DND-41 (cell line): ENCODE results near the gene KRT81.

ENCODE experiments used
- ATAC-seq: fragments of 200-7000 bp; cut with Tn5 transposase; 3 replicates; pipeline ENCODE4 v1.9.1; 2021; ENCODE audit warnings: low read depth; ENCODE audit not compliant: insufficient read depth
- DNase-seq: peaks from one replicate; pipeline ENCODE4 v3.0.0-alpha.2; 2020
- H2AFZ ChIP-seq: 2 replicates; pipeline ENCODE4 v1.6.0; 2012; ENCODE audit warnings: low read depth, low read length
- H3K27ac ChIP-seq: 2 replicates; pipeline ENCODE4 v1.5.1; 2012; ENCODE audit warnings: low read length, inconsistent platforms
- H3K27me3 ChIP-seq: fragments of 200-600 bp; sonication (generic); 2 replicates; pipeline ENCODE4 v1.6.0; 2012; ENCODE audit warnings: low read length, mild to moderate bottlenecking, inconsistent platforms; ENCODE audit not compliant: insufficient read depth, poor library complexity
- H3K36me3 ChIP-seq: 2 replicates; pipeline ENCODE4 v1.5.1; 2012; ENCODE audit warnings: low read length, inconsistent platforms; ENCODE audit not compliant: insufficient read depth
- H3K4me1 ChIP-seq: 2 replicates; pipeline ENCODE4 v1.5.1; 2012; ENCODE audit warnings: mild to moderate bottlenecking, low read length; ENCODE audit not compliant: insufficient read depth
- H3K4me2 ChIP-seq: 2 replicates; pipeline ENCODE4 v1.6.0; 2012; ENCODE audit warnings: mild to moderate bottlenecking, moderate library complexity, low read length, inconsistent platforms; ENCODE audit not compliant: insufficient read depth
- H3K4me3 ChIP-seq, 2 experiments: fragments of 200-600 bp in 1 of 2; shearing (Covaris generic) in 1 of 2; 2 replicates each; pipeline ENCODE4 v1.5.1; 2012 to 2016; ENCODE audit warnings: inconsistent platforms in 2 of 2, low read length in 2 of 2, mild to moderate bottlenecking in 2 of 2, low read depth in 1 of 2, moderate library complexity in 1 of 2
- H3K79me2 ChIP-seq: 2 replicates; pipeline ENCODE4 v1.6.0; 2012; ENCODE audit warnings: low read length, inconsistent platforms; ENCODE audit not compliant: insufficient read depth
- H3K9ac ChIP-seq: 2 replicates; pipeline ENCODE4 v1.6.0; 2012; ENCODE audit warnings: low read depth, mild to moderate bottlenecking, inconsistent platforms, low read length, moderate library complexity
- H3K9me3 ChIP-seq: 2 replicates; pipeline ENCODE4 v1.5.1; 2012; ENCODE audit warnings: low read length, moderate library complexity, mild to moderate bottlenecking, inconsistent platforms; ENCODE audit not compliant: insufficient read depth, severe bottlenecking
- H4K20me1 ChIP-seq: 2 replicates; pipeline ENCODE4 v1.6.0; 2012; ENCODE audit warnings: low read length; ENCODE audit not compliant: insufficient read depth
- EZH2 ChIP-seq: IDR thresholded peaks from 3 replicates; pipeline ENCODE4 v1.6.1; 2012; ENCODE audit warnings: borderline replicate concordance, low read depth, mild to moderate bottlenecking, moderate library complexity, low read length, inconsistent platforms; ENCODE audit not compliant: severe bottlenecking
- TF ChIP-seq, protein P1 (sequence below): IDR thresholded peaks from 2 replicates; pipeline ENCODE4 v1.5.1; 2012; ENCODE audit warnings: borderline replicate concordance, low read length, moderate library complexity, mild to moderate bottlenecking; ENCODE audit not compliant: poor library complexity, severe bottlenecking; ENCODE audit errors: extremely low read depth

The KRT81 gene

DNA sequence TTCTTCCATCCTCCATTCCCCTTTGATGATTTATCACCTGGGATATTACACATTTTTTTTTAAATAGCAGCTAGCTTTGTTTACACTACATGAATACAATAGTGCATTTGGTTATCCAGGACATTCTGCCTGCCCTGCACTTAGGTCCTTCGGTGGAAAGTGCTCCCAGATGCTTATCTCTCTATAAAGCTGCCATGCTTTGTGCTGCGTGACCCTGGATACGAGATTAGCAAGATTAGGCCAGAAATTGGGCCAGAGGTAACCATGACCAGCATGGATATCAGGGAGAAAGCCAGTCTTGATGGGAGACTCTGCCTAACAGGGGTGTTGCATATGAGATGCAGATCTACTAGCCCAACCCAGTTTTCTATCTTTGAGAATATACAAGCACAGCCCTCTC is 42.0 kb upstream of the KRT81 start:
- no peak overlapping the region for H3K27ac ChIP-seq
- ATAC-seq (no peak), DNase-seq (no peak)
- H3K4me3 ChIP-seq, result no peak overlapping the region
- TF ChIP-seq EZH2, result no peak
- TF ChIP-seq, protein P1, sequence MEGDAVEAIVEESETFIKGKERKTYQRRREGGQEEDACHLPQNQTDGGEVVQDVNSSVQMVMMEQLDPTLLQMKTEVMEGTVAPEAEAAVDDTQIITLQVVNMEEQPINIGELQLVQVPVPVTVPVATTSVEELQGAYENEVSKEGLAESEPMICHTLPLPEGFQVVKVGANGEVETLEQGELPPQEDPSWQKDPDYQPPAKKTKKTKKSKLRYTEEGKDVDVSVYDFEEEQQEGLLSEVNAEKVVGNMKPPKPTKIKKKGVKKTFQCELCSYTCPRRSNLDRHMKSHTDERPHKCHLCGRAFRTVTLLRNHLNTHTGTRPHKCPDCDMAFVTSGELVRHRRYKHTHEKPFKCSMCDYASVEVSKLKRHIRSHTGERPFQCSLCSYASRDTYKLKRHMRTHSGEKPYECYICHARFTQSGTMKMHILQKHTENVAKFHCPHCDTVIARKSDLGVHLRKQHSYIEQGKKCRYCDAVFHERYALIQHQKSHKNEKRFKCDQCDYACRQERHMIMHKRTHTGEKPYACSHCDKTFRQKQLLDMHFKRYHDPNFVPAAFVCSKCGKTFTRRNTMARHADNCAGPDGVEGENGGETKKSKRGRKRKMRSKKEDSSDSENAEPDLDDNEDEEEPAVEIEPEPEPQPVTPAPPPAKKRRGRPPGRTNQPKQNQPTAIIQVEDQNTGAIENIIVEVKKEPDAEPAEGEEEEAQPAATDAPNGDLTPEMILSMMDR, result no peak
- H3K9me3 ChIP-seq, result no peaks in the 10 kb centered on the region
- H3K9ac ChIP-seq, result no peak overlapping the region
- no peaks in the 10 kb centered on the region for H4K20me1 ChIP-seq
- peaks cover 3% of the 10 kb centered on the region for H3K27me3 ChIP-seq
- H3K36me3 ChIP-seq, result no peaks in the 10 kb centered on the region
- H3K79me2 ChIP-seq, result no peaks in the 10 kb centered on the region
- no peak overlapping the region for H3K4me2 ChIP-seq
- H2AFZ ChIP-seq, result no peak overlapping the region
- no peaks in the 10 kb centered on the region for H3K4me1 ChIP-seq

DNA sequence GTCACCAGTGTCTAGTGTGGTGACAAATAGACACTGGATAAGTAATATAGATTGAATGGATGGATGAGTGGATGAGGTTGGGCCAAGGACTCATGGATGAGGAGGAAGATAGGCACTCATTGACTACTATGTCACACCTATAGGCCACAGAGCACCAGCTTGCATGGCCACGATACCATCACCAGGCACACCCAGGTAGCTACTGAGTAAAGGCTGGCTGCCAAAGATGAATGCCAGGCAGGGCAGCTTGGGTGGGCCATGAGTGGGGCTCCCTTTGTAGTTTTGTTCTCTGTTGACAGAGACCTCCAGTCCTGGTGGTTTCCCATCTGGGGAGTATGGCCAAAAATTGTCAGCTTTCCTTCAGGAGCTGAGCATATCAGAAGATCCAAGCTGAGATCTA is 41.0 kb upstream of the KRT81 start:
- Histone ChIP-seq H4K20me1 (no peaks in the 10 kb centered on the region), H3K27me3 (no peaks in the 10 kb centered on the region)

DNA sequence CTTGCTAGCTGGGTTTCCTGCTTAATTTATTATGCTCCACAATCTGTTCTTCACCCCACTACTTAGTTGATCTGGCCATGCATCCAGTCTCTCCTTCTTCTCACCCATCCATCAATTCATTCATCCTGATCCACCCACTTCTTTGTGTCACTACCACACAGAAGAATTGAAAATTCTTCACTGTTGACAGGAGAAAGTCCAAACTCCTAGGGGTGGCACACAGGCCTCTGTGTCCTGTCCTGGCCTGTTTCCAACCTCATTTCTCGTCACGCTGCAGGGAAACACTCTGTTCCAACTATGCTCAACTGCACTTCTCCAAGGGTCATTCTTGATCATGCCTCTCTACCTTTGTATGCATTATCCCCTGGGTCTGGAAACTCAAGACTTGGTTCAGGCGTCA is 40.5 kb upstream of the KRT81 start:
- no peaks in the 10 kb centered on the region for H3K36me3 ChIP-seq
- H3K9me3 ChIP-seq, result no peaks in the 10 kb centered on the region
- H3K27ac ChIP-seq, result no peak overlapping the region
- no peaks in the 10 kb centered on the region for H3K4me1 ChIP-seq
- H3K79me2 ChIP-seq, result no peaks in the 10 kb centered on the region
- no peak for ATAC-seq
- H4K20me1 ChIP-seq, result no peaks in the 10 kb centered on the region
- DNase-seq, result no peak
- H3K4me3 ChIP-seq, result no peak overlapping the region
- H2AFZ ChIP-seq, result no peak overlapping the region
- no peaks in the 10 kb centered on the region for H3K27me3 ChIP-seq
- H3K4me2 ChIP-seq, result no peak overlapping the region
- no peak overlapping the region for H3K9ac ChIP-seq
- TF ChIP-seq, protein P1, result no peak
- no peak for TF ChIP-seq EZH2

More for the DNA sequence above, 41.0 kb upstream of the KRT81 start:
- Histone ChIP-seq H3K4me2 (no peak overlapping the region), H3K36me3 (no peaks in the 10 kb centered on the region), H3K9ac (no peak overlapping the region), H3K9me3 (no peaks in the 10 kb centered on the region), H2AFZ (no peak overlapping the region), H3K4me1 (no peaks in the 10 kb centered on the region), H3K79me2 (no peaks in the 10 kb centered on the region), H3K4me3 (no peak overlapping the region), H3K27ac (no peak overlapping the region)
- TF ChIP-seq, protein P1, result no peak
- TF ChIP-seq EZH2, result no peak
- no peak for ATAC-seq
- no peak for DNase-seq

DNA sequence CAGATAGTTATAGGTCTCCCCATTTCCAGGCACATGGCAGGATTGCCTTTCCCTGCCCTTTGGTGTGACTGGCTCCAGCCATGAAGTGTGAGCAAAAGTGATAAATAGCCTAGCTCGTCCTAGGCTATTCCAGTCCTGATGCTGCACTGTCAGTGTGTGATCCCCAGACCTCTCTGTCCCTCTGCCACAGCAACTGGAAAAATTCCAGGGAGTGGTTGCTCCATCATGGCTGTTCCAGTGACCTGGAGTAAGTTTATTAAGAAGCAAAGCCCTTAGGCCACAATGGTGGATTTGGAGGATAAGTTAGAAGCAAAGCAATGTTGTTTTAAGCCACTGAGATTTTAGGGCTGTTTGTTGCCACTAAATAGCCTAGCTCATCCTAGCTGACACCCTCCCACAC is 39.7 kb upstream of the KRT81 start:
- TF ChIP-seq, protein P1, result no peak
- no peak for TF ChIP-seq EZH2
- Histone ChIP-seq H4K20me1 (no peaks in the 10 kb centered on the region), H3K9me3 (no peaks in the 10 kb centered on the region), H3K9ac (no peak overlapping the region), H3K27ac (no peak overlapping the region), H3K4me2 (no peak overlapping the region), H3K4me1 (no peaks in the 10 kb centered on the region), H3K36me3 (no peaks in the 10 kb centered on the region), H3K79me2 (no peaks in the 10 kb centered on the region), H3K27me3 (no peaks in the 10 kb centered on the region), H2AFZ (no peak overlapping the region), H3K4me3 (no peak overlapping the region)
- no peak for DNase-seq
- ATAC-seq, result no peak
